ENCODE measurements around the gene TCF15.

The TCF15 gene

GRCh38 chr20:640674-641515 lies 30.8 kb upstream of the TCF15 start:
- H3K4me3 ChIP-seq (ENCODE audit: low read depth, low read length) = no peak overlapping the region
- no peak for TF ChIP-seq CTCF (IDR thresholded peaks at IDR 0.05; ENCODE audit: borderline replicate concordance, insufficient read depth, low read depth, low read length)

- no peak for TF ChIP-seq CTCF (IDR thresholded peaks at IDR 0.05; ENCODE audit: borderline replicate concordance, insufficient read depth, low read depth, low read length)
- H3K4me3 ChIP-seq (ENCODE audit: low read depth, low read length) = no peak overlapping the region
Observed at GRCh38 chr20:638579-638978, 28.5 kb upstream of the TCF15 start.

GRCh38 chr20:637559-637958 lies 27.4 kb upstream of the TCF15 start:
- no peak overlapping the region for H3K4me3 ChIP-seq (ENCODE audit: low read depth, low read length)
- no peak for TF ChIP-seq CTCF (IDR thresholded peaks at IDR 0.05; ENCODE audit: borderline replicate concordance, insufficient read depth, low read depth, low read length)

- TF ChIP-seq CTCF (IDR thresholded peaks at IDR 0.05; ENCODE audit: borderline replicate concordance, insufficient read depth, low read depth, low read length) = no peak
Observed at GRCh38 chr20:635893-636338, 25.8 kb upstream of the TCF15 start.

GRCh38 chr20:635028-635892 lies 25.2 kb upstream of the TCF15 start:
- no peak for TF ChIP-seq CTCF (IDR thresholded peaks at IDR 0.05; ENCODE audit: borderline replicate concordance, insufficient read depth, low read depth, low read length)
- H3K4me3 ChIP-seq (ENCODE audit: low read depth, low read length) = no peak overlapping the region

More at GRCh38 chr20:635893-636338, 25.8 kb upstream of the TCF15 start:
- no peak overlapping the region for H3K4me3 ChIP-seq (ENCODE audit: low read depth, low read length)

GRCh38 chr20:634148-634925 lies 24.2 kb upstream of the TCF15 start:
- H3K4me3 ChIP-seq (ENCODE audit: low read depth, low read length) = no peak overlapping the region
- TF ChIP-seq CTCF (IDR thresholded peaks at IDR 0.05; ENCODE audit: borderline replicate concordance, insufficient read depth, low read depth, low read length) = no peak

All from GM12875 (cell line).